GM18868 (cell line): ENCODE data around the gene CAP2.

Experiments used
- ATAC-seq: cut with Tn5 transposase; IDR thresholded peaks from one replicate; pipeline ENCODE4 v1.9.1; 2021; ENCODE audit warnings: mild to moderate bottlenecking, moderate library complexity; ENCODE audit not compliant: unreplicated experiment

CAP2 gene

GRCh38 chr6:17472653-17473183 is 79.3 kb downstream of the CAP2 start:
- ATAC-seq, result no peak

- no peak for ATAC-seq
Observed at GRCh38 chr6:17473554-17473953, 80.2 kb downstream of the CAP2 start.

- ATAC-seq, result no peak
Observed at GRCh38 chr6:17474289-17474688, 80.9 kb downstream of the CAP2 start.

- ATAC-seq, result no peak
Observed at GRCh38 chr6:17475606-17476244, 82.3 kb downstream of the CAP2 start.

GRCh38 chr6:17476511-17476910 is 83.1 kb downstream of the CAP2 start:
- no peak for ATAC-seq

GRCh38 chr6:17477356-17477755 is 84.0 kb downstream of the CAP2 start:
- ATAC-seq, result no peak

- ATAC-seq, result no peak
Observed at GRCh38 chr6:17478223-17478907, 85.0 kb downstream of the CAP2 start.

- no peak for ATAC-seq
Observed at GRCh38 chr6:17478946-17479345, 85.6 kb downstream of the CAP2 start.

GRCh38 chr6:17480476-17480875 is 87.1 kb downstream of the CAP2 start:
- ATAC-seq, result no peak

GRCh38 chr6:17482711-17483110 is 89.3 kb downstream of the CAP2 start:
- no peak for ATAC-seq

- ATAC-seq, result no peak
Observed at GRCh38 chr6:17483391-17484016, 90.1 kb downstream of the CAP2 start.

GRCh38 chr6:17484201-17484849 is 90.9 kb downstream of the CAP2 start:
- no peak for ATAC-seq

- no peak for ATAC-seq
Observed at GRCh38 chr6:17485181-17485580, 91.8 kb downstream of the CAP2 start.

GRCh38 chr6:17485946-17486345 is 92.6 kb downstream of the CAP2 start:
- ATAC-seq, result no peak

GRCh38 chr6:17486680-17487079 is 93.3 kb downstream of the CAP2 start:
- ATAC-seq, result no peak

GRCh38 chr6:17490724-17491123 is 97.3 kb downstream of the CAP2 start:
- ATAC-seq, result no peak

- ATAC-seq, result no peak
Observed at GRCh38 chr6:17491416-17492142, 98.2 kb downstream of the CAP2 start.

GRCh38 chr6:17492350-17492749 is 99.0 kb downstream of the CAP2 start:
- ATAC-seq, result no peak

GRCh38 chr6:17493286-17493685 is 99.9 kb downstream of the CAP2 start:
- ATAC-seq, result no peak

- ATAC-seq, result no peak
Observed at GRCh38 chr6:17494177-17494576, 100.8 kb downstream of the CAP2 start.

- no peak for ATAC-seq
Observed at GRCh38 chr6:17494919-17495318, 101.5 kb downstream of the CAP2 start.
